ENCODE results near the gene PLEKHA5. TPM values are rescaled to one million over a fixed set of nuclear protein-coding genes. Genes with fewer than 3 reads are reported as not detected.

The PLEKHA5 gene
- total RNA-seq, 1 experiment from 2014 or later, result 14.0 TPM

DNA sequence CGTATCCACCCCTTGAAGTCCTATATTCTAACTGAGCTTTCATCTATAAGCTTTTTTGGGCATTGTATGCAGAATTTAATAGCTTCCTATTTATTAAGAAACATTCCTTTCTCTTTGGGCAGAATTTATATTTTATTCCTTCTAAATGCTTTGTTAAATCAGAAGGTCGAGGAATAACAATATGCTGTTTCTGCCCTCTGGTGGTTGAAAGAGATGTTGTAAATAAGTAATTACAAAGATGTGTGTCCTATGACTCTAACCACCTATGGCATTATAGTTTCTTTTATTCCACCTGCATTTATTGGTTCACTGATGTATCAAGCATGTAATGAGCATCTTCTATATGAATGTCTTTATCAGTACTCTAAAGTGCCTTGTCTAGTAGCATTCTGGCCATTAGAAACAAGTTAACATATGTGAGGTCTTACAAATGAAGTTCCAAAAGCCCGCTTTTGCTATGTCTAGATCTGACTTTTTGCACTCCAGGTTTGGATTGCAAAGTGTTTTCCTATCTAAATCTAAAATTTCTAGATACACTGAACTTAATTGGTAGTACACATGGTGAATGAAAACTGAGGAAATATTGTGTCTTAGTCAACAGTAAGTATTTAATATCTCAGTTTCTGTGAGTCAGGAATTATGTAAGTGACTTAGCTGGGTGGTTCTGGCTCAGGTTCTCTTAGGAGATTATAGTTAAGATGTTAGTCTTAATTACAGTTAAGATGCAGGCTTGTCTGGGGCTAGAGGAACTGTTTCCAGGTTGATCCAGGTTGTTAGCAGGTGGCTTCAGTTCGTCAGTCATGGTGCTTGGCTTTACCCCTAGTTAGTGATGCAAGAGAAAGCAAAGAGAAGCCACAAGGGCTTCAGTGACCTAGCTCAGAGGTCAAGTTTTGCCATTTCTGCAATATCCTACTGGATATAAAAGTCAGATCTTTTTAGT, 57.5 kb downstream of the PLEKHA5 start:
- DNase-seq (ENCODE audit: low spot score), result peak; percentile 57

DNA sequence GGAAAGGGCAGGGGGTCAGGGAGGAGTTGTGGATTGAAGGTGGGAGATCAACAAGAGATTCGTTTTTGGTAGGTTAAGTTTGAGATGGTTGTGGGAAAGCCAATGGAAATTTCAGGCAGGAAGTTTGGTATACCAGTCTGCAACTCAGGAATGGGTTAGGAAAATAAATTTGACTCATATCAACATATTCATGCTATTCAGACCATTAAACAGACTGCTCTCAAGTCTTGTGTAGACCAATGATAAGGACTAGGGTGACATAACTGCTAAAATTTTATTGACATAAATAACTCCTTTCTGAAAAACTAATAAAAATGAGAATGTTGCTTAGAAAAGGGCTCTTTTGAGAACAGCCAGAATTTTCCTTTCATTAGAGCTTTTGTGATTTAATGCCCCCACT, 60.0 kb downstream of the PLEKHA5 start:
- ChIA-PET POLR2A (ENCODE audit: low non-redundant PET) (no interaction called here), CTCF (no interaction called here)
- Histone ChIP-seq H3K4me1 (ENCODE audit: insufficient read depth, low read length, poor library complexity, severe bottlenecking) (no peaks in the 10 kb centered on the region), H3K27me3 (replicated peaks; ENCODE audit: insufficient read depth, low read depth, low read length, poor library complexity) (no peaks in the 10 kb centered on the region), H3K27ac (ENCODE audit: low read depth, low read length, poor library complexity, severe bottlenecking) (no peak overlapping the region), H3K4me3 (ENCODE audit: low read depth, low read length, poor library complexity, severe bottlenecking) (no peak overlapping the region), H3K36me3 (ENCODE audit: insufficient read depth, low read length, poor library complexity, severe bottlenecking) (no peaks in the 10 kb centered on the region), H3K9me3 (ENCODE audit: low read depth, low read length, poor library complexity, severe bottlenecking) (no peaks in the 10 kb centered on the region)
- BruUV-seq (replicated peaks), result no TSS peak
- intact Hi-C loops (cut with micrococcal nuclease; ENCODE audit: unreplicated experiment), result loop anchor here (5.0 to 10.0 kb wide), 4 partner anchors 98 to 937 kb away; no protein-coding TSS in a partner anchor
- TF ChIP-seq, protein P1, sequence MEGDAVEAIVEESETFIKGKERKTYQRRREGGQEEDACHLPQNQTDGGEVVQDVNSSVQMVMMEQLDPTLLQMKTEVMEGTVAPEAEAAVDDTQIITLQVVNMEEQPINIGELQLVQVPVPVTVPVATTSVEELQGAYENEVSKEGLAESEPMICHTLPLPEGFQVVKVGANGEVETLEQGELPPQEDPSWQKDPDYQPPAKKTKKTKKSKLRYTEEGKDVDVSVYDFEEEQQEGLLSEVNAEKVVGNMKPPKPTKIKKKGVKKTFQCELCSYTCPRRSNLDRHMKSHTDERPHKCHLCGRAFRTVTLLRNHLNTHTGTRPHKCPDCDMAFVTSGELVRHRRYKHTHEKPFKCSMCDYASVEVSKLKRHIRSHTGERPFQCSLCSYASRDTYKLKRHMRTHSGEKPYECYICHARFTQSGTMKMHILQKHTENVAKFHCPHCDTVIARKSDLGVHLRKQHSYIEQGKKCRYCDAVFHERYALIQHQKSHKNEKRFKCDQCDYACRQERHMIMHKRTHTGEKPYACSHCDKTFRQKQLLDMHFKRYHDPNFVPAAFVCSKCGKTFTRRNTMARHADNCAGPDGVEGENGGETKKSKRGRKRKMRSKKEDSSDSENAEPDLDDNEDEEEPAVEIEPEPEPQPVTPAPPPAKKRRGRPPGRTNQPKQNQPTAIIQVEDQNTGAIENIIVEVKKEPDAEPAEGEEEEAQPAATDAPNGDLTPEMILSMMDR (conservative IDR thresholded peaks at IDR 0.05; ENCODE audit: low read depth, low read length), result no peak
- TF ChIP-seq EZH2 (IDR thresholded peaks at IDR 0.05; ENCODE audit: borderline replicate concordance, low read depth, low read length, poor library complexity, severe bottlenecking), result no peak
- no peak for DNase-seq (ENCODE audit: low spot score)

More for the DNA sequence above, 57.5 kb downstream of the PLEKHA5 start:
- intact Hi-C loops (cut with micrococcal nuclease; ENCODE audit: unreplicated experiment), result loop anchor here (5.0 to 10.0 kb wide), 4 partner anchors 100 to 935 kb away; no protein-coding TSS in a partner anchor
- ChIA-PET POLR2A (ENCODE audit: low non-redundant PET) (no interaction called here), CTCF (interaction anchor here (0.8 to 1.1 kb wide), 2 partner anchors 757 to 937 kb away, joined by 3 read pairs; no protein-coding TSS in a partner anchor)
- no peaks in the 10 kb centered on the region for H3K9me3 ChIP-seq (ENCODE audit: low read depth, low read length, poor library complexity, severe bottlenecking)
- H3K27me3 ChIP-seq (replicated peaks; ENCODE audit: insufficient read depth, low read depth, low read length, poor library complexity), result no peaks in the 10 kb centered on the region
- no TSS peak for BruUV-seq (replicated peaks)
- H3K36me3 ChIP-seq (ENCODE audit: insufficient read depth, low read length, poor library complexity, severe bottlenecking), result no peaks in the 10 kb centered on the region
- H3K27ac ChIP-seq (ENCODE audit: low read depth, low read length, poor library complexity, severe bottlenecking), result no peak overlapping the region
- no peak overlapping the region for H3K4me3 ChIP-seq (ENCODE audit: low read depth, low read length, poor library complexity, severe bottlenecking)
- TF ChIP-seq, protein P1 (conservative IDR thresholded peaks at IDR 0.05; ENCODE audit: low read depth, low read length), result peak; percentile 73
- TF ChIP-seq EZH2 (IDR thresholded peaks at IDR 0.05; ENCODE audit: borderline replicate concordance, low read depth, low read length, poor library complexity, severe bottlenecking), result no peak
- no peaks in the 10 kb centered on the region for H3K4me1 ChIP-seq (ENCODE audit: insufficient read depth, low read length, poor library complexity, severe bottlenecking)

DNA sequence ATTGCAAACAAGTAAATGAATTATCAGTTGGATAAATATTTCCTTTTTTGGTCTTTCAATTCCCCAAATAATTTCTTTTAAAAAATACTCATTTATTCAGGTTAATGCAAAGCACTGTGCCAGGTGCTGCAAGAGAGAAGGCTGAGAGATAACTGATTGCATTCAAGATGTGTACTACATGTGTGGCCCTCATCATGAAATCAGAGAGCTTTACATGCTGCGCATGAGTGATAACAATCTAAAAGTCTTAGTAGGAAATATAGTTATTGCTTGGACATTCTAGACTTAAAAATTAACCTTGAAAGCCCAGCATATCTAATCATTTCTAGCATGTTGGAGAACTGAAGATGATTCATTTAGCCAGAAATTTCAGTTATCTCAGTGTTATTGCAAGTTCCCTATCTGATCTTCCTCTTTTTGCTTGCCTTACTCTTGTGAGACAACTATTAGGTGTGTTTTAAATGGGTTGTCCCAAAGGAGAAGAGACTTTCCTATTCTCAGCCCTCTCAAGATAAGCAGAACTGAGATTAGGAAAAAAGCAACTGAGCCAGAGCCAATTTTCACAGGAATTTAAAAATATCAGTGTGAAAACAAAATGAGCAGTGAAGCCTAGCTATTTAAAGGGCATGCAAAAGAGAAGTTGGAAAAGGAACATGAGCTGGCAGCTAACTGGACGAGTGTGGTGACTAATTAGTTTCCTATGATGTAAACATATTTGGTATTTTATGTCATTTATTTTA, 60.9 kb downstream of the PLEKHA5 start:
- POLR2A ChIA-PET (ENCODE audit: low non-redundant PET), result no interaction called here
- no peak overlapping the region for H3K27ac ChIP-seq (ENCODE audit: low read depth, low read length, poor library complexity, severe bottlenecking)
- intact Hi-C loops (cut with micrococcal nuclease; ENCODE audit: unreplicated experiment), result no loop called here
- no peaks in the 10 kb centered on the region for H3K9me3 ChIP-seq (ENCODE audit: low read depth, low read length, poor library complexity, severe bottlenecking)
- no TSS peak for BruUV-seq (replicated peaks)
- H3K4me3 ChIP-seq (ENCODE audit: low read depth, low read length, poor library complexity, severe bottlenecking), result no peak overlapping the region
- DNase-seq (ENCODE audit: low spot score), result no peak
- H3K36me3 ChIP-seq (ENCODE audit: insufficient read depth, low read length, poor library complexity, severe bottlenecking), result no peaks in the 10 kb centered on the region
- H3K4me1 ChIP-seq (ENCODE audit: insufficient read depth, low read length, poor library complexity, severe bottlenecking), result no peaks in the 10 kb centered on the region
- no peaks in the 10 kb centered on the region for H3K27me3 ChIP-seq (replicated peaks; ENCODE audit: insufficient read depth, low read depth, low read length, poor library complexity)
- no peak for TF ChIP-seq EZH2 (IDR thresholded peaks at IDR 0.05; ENCODE audit: borderline replicate concordance, low read depth, low read length, poor library complexity, severe bottlenecking)
- TF ChIP-seq, protein P1 (conservative IDR thresholded peaks at IDR 0.05; ENCODE audit: low read depth, low read length), result no peak
- CTCF ChIA-PET, result no interaction called here

Data from A673 (cell line).